Endothelial cell of umbilical vein (primary cell): ENCODE data around the gene FRMD6.

Experiments used
- POLR2A ChIP-seq: IDR thresholded peaks from 2 replicates; pipeline ENCODE4 v1.6.1; 2012; ENCODE audit warnings: low read depth, mild to moderate bottlenecking, control low read depth, low read length
- TF ChIP-seq, protein P1 (sequence below), 2 donors: IDR thresholded peaks; 1 replicate in 1 of 2; 2 replicates in 1 of 2; pipeline ENCODE4 v1.5.1; 2011; ENCODE audit warnings: low read length in 2 of 2, mild to moderate bottlenecking in 2 of 2, moderate library complexity in 2 of 2, control low read depth in 1 of 2, inconsistent platforms in 1 of 2, low read depth in 1 of 2; ENCODE audit not compliant: insufficient read depth in 1 of 2; ENCODE audit errors: extremely low read depth in 1 of 2

- TF ChIP-seq, protein P1, sequence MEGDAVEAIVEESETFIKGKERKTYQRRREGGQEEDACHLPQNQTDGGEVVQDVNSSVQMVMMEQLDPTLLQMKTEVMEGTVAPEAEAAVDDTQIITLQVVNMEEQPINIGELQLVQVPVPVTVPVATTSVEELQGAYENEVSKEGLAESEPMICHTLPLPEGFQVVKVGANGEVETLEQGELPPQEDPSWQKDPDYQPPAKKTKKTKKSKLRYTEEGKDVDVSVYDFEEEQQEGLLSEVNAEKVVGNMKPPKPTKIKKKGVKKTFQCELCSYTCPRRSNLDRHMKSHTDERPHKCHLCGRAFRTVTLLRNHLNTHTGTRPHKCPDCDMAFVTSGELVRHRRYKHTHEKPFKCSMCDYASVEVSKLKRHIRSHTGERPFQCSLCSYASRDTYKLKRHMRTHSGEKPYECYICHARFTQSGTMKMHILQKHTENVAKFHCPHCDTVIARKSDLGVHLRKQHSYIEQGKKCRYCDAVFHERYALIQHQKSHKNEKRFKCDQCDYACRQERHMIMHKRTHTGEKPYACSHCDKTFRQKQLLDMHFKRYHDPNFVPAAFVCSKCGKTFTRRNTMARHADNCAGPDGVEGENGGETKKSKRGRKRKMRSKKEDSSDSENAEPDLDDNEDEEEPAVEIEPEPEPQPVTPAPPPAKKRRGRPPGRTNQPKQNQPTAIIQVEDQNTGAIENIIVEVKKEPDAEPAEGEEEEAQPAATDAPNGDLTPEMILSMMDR (IDR thresholded peaks at IDR 0.05; ENCODE audit: extremely low read depth in 1 of 2, insufficient read depth in 1 of 2, low read depth in 1 of 2, low read length in 2 of 2): no peak
- no peak for TF ChIP-seq POLR2A
Observed at GRCh38 chr14:51674294-51675002, 22.7 kb downstream of the FRMD6 start.
